Dedifferentiated amniotic fluid mesenchymal stem cell (primary cell): ENCODE data around the gene OR56A1.

Source experiments
- DNase-seq: peaks from one replicate; pipeline ENCODE4 v3.0.0-alpha.2; 2016; ENCODE audit errors: extremely low spot score

OR56A1 gene

GRCh38 chr11:5989203-5989602 lies 41.4 kb downstream of the OR56A1 start:
- DNase-seq = no peak

GRCh38 chr11:5986885-5987284 lies 43.7 kb downstream of the OR56A1 start, which contains the start of gene OR52L1:
TSS of gene OR52L1 (minus strand) at chr11:5986985. CDS start at chr11:5986930, 55 bp downstream.
- no peak for DNase-seq

GRCh38 chr11:5983443-5983842 lies 47.1 kb downstream of the OR56A1 start:
- no peak for DNase-seq

GRCh38 chr11:5973530-5973929 lies 57.0 kb downstream of the OR56A1 start:
- DNase-seq = no peak
